CD4-positive, alpha-beta T cell treated with Interleukin-2 at 100 ng/mL for 4 hours (primary cell): Measurements from ENCODE around the gene KCNK2.

ENCODE experiments used
- DNase-seq: peaks from one replicate; pipeline ENCODE4 v3.0.0-alpha.2; 2020; ENCODE audit warnings: low spot score

KCNK2 gene

GRCh38 chr1:215095524-215095923 lies 13.0 kb downstream of the KCNK2 start:
- no peak for DNase-seq

- no peak for DNase-seq
Measured at GRCh38 chr1:215101511-215101910, 19.0 kb downstream of the KCNK2 start.

GRCh38 chr1:215104283-215104682 lies 21.7 kb downstream of the KCNK2 start:
- no peak for DNase-seq

DNA sequence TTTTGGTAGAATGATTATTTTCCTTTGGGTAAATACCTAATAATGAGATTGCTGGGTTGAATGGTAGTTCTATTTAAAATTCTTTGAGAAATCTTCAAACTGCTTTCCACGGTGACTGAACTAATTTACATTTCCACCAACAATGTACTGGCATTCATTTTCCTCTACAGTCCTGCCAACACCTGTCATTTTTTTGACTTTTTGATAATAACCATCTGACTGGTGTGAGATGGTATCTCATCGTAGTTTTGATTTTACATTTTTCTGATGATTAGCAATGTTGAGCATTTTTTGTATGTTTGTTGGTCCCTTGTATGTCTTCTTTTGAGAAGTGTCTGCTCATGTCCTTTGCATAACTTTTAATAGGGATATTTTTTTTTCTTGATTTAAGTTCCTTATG lies 23.5 kb downstream of the KCNK2 start:
- DNase-seq, result no peak

GRCh38 chr1:215109171-215109570 lies 26.6 kb downstream of the KCNK2 start:
- DNase-seq, result no peak

- no peak for DNase-seq
Measured at GRCh38 chr1:215111916-215112315, 29.4 kb downstream of the KCNK2 start.

DNA sequence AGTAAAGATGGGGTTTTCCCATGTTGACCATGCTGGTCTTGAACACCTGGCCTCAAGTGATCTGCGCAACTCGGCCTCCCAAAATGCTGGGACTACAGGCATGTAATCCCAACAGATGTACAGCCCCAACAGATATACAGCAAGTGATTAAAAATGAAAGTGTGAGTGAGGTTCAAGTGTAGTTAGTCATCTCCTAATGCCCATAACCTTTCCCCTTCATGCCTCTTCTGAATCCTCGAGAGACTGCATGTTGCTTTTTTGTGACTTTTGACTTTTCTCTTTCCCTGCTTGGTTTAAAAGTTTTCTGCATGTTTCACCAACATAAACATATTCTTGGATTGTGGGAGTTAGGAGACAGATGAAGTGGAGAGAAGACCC lies 31.2 kb downstream of the KCNK2 start:
- no peak for DNase-seq

DNA sequence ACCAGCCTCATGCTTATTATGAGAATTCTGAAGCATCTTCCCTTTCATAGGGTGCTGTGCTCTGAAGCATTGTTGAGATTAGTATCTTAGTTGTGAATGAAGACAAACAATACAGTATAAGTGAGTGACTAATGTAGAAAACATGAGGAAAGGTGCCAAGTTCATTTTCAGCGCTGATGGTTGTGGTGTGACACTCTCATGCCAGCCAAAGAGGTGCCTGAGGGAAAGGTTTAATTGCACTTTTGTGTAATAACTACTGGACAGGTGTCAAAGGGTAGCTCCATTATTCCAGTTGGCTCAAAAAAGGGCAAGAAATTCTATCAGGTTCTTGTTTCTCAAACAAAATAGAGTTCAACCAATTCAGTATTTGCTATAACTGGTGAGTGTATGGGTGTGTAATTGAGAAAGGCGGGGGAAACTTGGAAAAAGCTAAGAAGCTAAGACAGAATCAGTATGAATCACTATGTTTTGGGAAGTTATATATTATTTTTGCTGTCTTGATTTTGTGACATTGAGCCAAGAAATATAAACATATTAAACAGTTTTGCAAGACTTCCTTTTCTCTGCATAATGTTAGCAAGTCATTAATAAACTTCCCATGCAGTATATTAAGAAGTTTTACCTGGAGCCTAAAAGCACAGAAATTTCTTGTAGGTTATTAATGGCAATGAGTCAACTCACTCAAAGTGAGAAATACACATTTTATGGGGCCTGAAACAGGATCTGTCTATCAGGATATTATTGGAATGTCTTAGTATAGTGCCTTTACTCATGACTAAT lies 31.8 kb downstream of the KCNK2 start:
- DNase-seq, result no peak

DNA sequence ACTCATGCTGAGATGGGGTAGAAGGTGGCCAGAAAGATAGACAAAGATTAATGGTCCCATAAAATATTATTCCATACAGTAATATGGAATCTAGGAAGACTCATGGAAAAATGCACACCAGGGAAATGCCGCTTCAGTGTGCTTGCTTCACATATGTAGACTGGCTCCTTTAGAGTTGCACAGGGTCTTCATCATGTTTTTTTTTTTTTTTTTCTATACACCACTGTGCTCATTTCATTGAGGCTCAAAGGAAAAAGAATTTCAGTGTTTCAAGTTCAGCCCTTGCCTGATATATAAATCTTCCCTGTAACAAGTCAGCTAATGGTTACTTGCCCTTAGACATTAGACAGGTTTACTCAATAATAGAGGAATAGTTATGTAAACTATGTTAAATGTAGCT lies 33.2 kb downstream of the KCNK2 start:
- DNase-seq, result no peak

GRCh38 chr1:215118081-215118480 lies 35.5 kb downstream of the KCNK2 start:
- no peak for DNase-seq

DNA sequence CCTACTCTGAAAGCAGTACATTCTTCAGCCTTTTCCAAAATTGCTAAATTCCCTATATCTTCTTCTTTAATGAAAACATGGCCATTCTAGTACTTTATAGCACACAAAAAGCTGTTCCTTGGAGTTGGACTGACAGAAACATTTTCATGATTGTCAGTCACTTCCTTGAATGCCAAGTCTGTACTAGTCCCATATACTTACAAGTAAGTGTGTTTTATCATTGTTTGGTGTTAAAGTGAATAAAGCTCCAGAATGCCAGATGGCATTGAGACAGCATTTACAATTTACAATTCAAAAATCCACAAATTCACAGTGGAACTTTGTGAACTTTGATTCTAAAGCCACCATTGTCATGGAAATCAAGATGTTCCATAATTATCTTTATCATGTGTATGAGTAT lies 36.5 kb downstream of the KCNK2 start:
- DNase-seq, result no peak

DNA sequence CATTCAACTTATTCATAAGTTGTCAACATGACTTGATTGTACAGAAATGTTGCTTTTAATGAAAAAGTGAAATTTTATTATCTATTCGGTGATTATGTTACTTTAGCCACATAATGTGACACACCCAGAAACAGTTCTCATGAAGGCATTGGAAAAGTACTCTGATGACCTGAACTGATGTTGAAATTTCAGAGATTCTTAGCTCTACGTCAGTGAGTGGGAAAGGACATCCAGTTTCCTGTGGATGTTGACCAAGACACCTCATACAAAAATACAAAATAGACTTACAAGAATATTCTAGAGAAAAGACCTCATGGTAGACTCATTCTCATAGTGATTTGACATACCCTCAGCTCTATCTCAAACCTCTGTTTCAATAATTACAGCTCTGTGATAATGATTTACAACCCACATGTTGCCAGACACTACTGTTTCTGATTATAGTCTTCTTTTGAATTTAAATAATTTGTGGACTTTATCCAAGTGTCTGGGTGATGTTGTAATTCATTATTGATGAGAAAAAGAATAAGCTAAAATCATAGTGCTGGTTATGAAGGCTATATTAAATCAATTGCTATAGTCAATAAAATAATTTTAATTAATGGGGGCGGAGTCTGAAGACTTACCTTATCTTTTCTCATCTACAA lies 37.3 kb downstream of the KCNK2 start:
- no peak for DNase-seq

- DNase-seq, result no peak
Measured at GRCh38 chr1:215128504-215128903, 46.0 kb downstream of the KCNK2 start.

DNA sequence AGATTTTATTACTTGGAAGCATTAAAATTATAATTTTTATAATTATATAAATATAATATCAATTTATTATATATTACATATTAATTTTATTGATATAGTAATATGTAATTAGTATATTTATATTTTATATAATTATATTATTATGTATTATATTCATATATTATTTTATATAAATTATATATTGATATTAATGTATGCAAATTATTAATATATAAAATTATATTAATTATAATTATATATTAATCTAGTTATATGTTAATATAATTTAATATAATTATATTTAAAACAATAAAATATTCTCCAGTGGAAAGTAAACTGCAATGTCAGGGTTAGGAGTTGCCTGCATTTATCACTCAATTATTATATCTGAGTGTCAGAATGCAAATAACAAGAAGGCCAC lies 48.8 kb downstream of the KCNK2 start:
- no peak for DNase-seq

- DNase-seq, result no peak
Measured at GRCh38 chr1:215132156-215132555, 49.6 kb downstream of the KCNK2 start.

DNA sequence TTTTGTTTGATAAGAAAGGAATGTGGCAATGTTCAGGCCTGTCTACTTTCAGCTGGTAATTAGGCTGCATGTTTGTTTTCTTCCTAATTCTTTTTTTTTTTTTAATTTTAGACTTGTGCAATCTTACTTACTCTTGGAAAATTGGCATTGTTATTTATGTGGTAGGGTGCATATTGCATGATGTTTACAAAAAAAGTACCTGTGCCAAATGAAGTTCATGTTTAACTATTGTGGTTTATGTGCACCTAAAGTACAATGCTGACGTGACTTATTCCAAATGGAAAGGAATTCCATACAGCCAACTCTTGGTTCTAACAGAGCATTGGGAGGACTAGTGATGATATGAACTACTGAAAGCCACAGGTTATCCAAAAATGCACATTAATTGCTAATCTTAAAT lies 51.0 kb downstream of the KCNK2 start:
- DNase-seq, result no peak

GRCh38 chr1:215137985-215138384 lies 55.4 kb downstream of the KCNK2 start:
- DNase-seq, result no peak

GRCh38 chr1:215140135-215140534 lies 57.6 kb downstream of the KCNK2 start:
- DNase-seq, result no peak

- no peak for DNase-seq
Measured at GRCh38 chr1:215141460-215141859, 58.9 kb downstream of the KCNK2 start.

DNA sequence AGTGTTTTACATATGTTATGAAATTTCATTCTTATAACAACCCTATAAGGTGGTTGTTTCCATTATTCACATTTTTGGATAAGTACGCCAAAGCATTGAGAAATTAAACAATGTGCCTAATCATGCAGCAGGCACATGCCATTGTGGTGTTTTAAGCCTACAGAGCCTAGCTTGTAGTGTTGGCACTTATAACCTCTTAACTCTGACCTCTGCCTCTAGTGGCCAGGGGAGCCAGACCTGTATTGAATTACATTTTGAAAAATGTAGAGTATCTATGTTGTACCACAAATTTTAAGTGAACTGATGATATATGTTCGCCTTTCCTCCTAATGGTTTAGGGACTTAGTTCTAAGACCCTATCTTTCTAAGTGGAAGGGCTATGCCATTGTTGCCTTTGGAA lies 61.0 kb downstream of the KCNK2 start:
- DNase-seq, result no peak

DNA sequence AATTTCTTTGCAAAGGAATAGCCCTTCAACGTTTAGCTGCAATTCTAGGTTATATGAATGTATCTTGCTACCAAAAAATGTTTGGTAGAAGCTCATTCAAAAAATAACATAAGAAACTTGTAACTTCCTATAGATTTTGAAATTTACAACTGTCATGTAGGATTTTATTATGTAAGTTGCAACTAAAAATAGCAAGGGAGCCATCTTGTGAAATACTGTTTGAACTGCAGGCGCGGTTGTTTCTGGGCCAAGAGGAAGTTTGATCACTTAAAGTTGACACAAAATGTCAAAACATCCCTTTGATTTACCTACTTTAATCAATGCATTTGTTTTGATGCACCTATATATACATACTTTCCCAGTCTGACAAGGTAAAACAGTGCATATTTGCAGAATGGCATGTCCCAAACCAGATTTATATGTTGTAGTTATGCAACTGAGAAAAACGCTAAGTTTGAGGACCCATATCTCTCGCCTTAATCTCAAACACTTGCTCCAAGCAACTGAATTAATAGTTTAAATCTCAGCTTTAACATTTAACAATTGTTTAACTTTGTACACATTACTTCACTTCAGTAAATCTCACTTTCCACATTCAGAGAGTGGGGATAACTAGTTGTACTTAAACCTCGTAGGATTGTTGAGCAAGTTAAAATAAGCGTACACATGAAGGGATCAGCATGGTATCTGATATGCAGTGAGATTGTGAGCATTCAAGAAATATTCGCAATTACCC lies 63.9 kb downstream of the KCNK2 start:
- DNase-seq, result no peak

GRCh38 chr1:215147024-215147423 lies 64.5 kb downstream of the KCNK2 start:
- DNase-seq, result no peak

DNA sequence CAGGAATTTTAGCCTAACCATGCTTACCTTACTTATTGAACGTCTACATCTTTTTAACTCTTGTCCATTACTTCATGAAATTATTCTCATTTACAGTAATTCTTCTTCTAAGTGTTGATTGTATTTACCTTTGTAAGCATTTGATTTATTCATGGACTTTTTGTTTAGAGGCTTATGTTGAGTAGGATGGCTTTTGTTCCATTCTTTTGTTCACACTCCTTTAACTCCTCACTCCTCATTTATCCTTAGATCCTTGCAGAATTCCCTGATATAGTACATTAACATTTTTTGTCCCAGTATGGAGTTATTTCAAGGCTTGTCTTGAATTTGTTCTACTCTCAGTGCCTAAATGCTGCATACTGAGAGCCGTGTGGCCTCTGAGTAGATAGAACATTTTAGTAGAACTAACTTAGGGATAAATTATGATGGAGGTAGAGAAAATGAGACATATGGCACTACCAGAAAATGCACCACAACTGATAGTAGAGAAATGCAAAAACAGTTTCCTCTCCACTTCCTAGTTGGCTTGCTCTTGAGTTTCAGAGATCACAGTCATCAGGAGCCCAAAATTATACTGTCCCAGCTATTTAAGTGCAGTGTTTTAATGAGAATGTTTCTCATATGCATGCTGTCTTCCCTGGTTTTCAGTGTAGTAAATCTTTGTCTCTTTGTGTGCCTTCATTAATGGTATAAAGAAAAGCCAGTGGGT lies 69.5 kb downstream of the KCNK2 start:
- DNase-seq, result no peak
